GM12878 (cell line): ENCODE measurements around the gene MGMT. TPM values are rescaled to one million over a fixed set of nuclear protein-coding genes. Genes with fewer than 3 reads are reported as not detected.

Source experiments
- ATAC-seq: fragments of 200-7000 bp; cut with Tn5 transposase; 3 replicates; pipeline ENCODE4 v1.9.1; 2020; ENCODE audit warnings: mild to moderate bottlenecking, moderate library complexity
- BruUV-seq: library from RNA; stranded (reverse); fragments of 400-500 nt; replicated peaks from 2 replicates; lab custom pipeline; 2021; lab: Mats Ljungman, UMichigan
- CTCF ChIA-PET: fragments of 300-600 bp; sonication (Branson Sonifier 250); formaldehyde crosslinking; extraction: SDS; loops from one replicate; lab custom pipeline; 2021; ENCODE audit warnings: inconsistent platforms; lab: Yijun Ruan, JAX
- POLR2A ChIA-PET: fragments of 350-600 bp; formaldehyde crosslinking; extraction: SDS; loops from one replicate; lab custom pipeline; 2021; ENCODE audit warnings: inconsistent platforms; lab: Charles Lee
- RAD21 ChIA-PET: fragments of 300-600 bp; sonication (Branson Sonifier 250); formaldehyde crosslinking; loops from one replicate; lab custom pipeline; 2023; ENCODE audit warnings: antibody characterized with exemption; ENCODE audit not compliant: unreplicated experiment; lab: Charles Lee
- SMC1A ChIA-PET: fragments of 300-600 bp; sonication (Branson Sonifier 250); formaldehyde crosslinking; loops from one replicate; lab custom pipeline; 2023; ENCODE audit not compliant: unreplicated experiment, uncharacterized antibody; lab: Charles Lee
- DNase-seq: peaks from one replicate; pipeline ENCODE4 v3.0.0-alpha.2; 2011; ENCODE audit warnings: low read depth, low spot score
- FAIRE-seq: peaks from 3 replicates; lab custom pipeline; 2011; peaks lifted over from hg19 to GRCh38; lab: Jason Lieb, UNC
- H2AFZ ChIP-seq: 2 replicates; pipeline ENCODE4 v1.6.0; 2011; ENCODE audit warnings: low read depth, low read length, control low read depth; ENCODE audit not compliant: control insufficient read depth
- H3K27ac ChIP-seq: 2 replicates; pipeline ENCODE4 v1.5.1; 2011; ENCODE audit warnings: control low read depth; ENCODE audit not compliant: control insufficient read depth, insufficient read depth
- H3K27me3 ChIP-seq, 2 experiments: replicated peaks in 1 of 2; 2 replicates each; pipeline versions ENCODE4 v1.6.0 to v1.6.1; 2011; ENCODE audit warnings: low read length in 1 of 2; ENCODE audit not compliant: control insufficient read depth in 2 of 2, insufficient read depth in 2 of 2
- H3K36me3 ChIP-seq, 2 experiments: 2 replicates each; pipeline ENCODE4 v1.5.1; 2011; ENCODE audit warnings: low read length in 1 of 2; ENCODE audit not compliant: control insufficient read depth in 2 of 2, insufficient read depth in 2 of 2
- H3K4me1 ChIP-seq: 2 replicates; pipeline ENCODE4 v1.6.1; 2011; ENCODE audit warnings: mild to moderate bottlenecking, low read length, moderate library complexity, mixed read lengths; ENCODE audit not compliant: control insufficient read depth, insufficient read depth
- H3K4me2 ChIP-seq: 2 replicates; pipeline ENCODE4 v1.6.0; 2011; ENCODE audit warnings: control low read depth; ENCODE audit not compliant: control insufficient read depth, insufficient read depth
- H3K4me3 ChIP-seq: fragments of 200-600 bp; sonication (generic); 2 replicates; pipeline ENCODE4 v1.5.1; 2016
- H3K79me2 ChIP-seq: 2 replicates; pipeline ENCODE4 v1.6.0; 2011; ENCODE audit warnings: low read length; ENCODE audit not compliant: control insufficient read depth, insufficient read depth
- H3K9ac ChIP-seq: 2 replicates; pipeline ENCODE4 v1.8.0; 2011; ENCODE audit warnings: low read length, control low read depth, mixed read lengths; ENCODE audit not compliant: control insufficient read depth, insufficient read depth
- H3K9me3 ChIP-seq: replicated peaks from 3 replicates; pipeline ENCODE4 v1.5.1; 2011; ENCODE audit warnings: mild to moderate bottlenecking, low read length; ENCODE audit not compliant: control insufficient read depth, insufficient read depth
- H4K20me1 ChIP-seq: 2 replicates; pipeline ENCODE4 v1.6.0; 2011; ENCODE audit not compliant: control insufficient read depth, insufficient read depth
- ATF7 ChIP-seq: fragments of 450-650 bp; IDR thresholded peaks from 2 replicates; pipeline ENCODE4 v1.6.1; 2016; ENCODE audit warnings: low read depth, mild to moderate bottlenecking
- CBX5 ChIP-seq: sonication (generic); IDR thresholded peaks from 2 replicates; pipeline ENCODE4 v1.6.1; 2016; ENCODE audit warnings: low read depth, moderate library complexity, mild to moderate bottlenecking, inconsistent platforms
- EED ChIP-seq: sonication (generic); IDR thresholded peaks from 2 replicates; pipeline ENCODE4 v1.6.1; 2016; ENCODE audit warnings: antibody characterized with exemption, low read depth
- EGR1 ChIP-seq, 2 experiments: IDR thresholded peaks; 1 replicate in 1 of 2; 2 replicates in 1 of 2; pipeline ENCODE4 v1.6.1; 2011 to 2012; ENCODE audit warnings: low read depth in 2 of 2, low read length in 2 of 2, borderline replicate concordance in 1 of 2, mild to moderate bottlenecking in 1 of 2, moderate library complexity in 1 of 2
- ESRRA ChIP-seq: IDR thresholded peaks from 2 replicates; pipeline ENCODE4 v1.6.1; 2012; ENCODE audit warnings: mild to moderate bottlenecking, low read length, improper control_type of control experiment
- IKZF1 ChIP-seq: fragments of 450-650 bp; conservative IDR thresholded peaks from 2 replicates; pipeline ENCODE4 v1.6.1; 2017; ENCODE audit warnings: antibody characterized with exemption, mild to moderate bottlenecking
- IKZF2 ChIP-seq, 2 experiments: fragments of 450-650 bp; IDR thresholded peaks; 2 replicates each; pipeline ENCODE4 v1.6.1; 2017; ENCODE audit warnings: mild to moderate bottlenecking in 2 of 2, moderate library complexity in 2 of 2
- MAX ChIP-seq: IDR thresholded peaks from 2 replicates; pipeline ENCODE4 v1.6.1; 2012; ENCODE audit warnings: low read depth, low read length, improper control_type of control experiment
- NFXL1 ChIP-seq: fragments of 450-650 bp; IDR thresholded peaks from 2 replicates; pipeline ENCODE4 v1.6.1; 2017; ENCODE audit warnings: antibody characterized with exemption, mild to moderate bottlenecking, borderline replicate concordance
- NFYA ChIP-seq: IDR thresholded peaks from 2 replicates; pipeline ENCODE4 v1.6.1; 2011; ENCODE audit warnings: low read depth, mild to moderate bottlenecking, low read length, improper control_type of control experiment, borderline replicate concordance
- NR2F1 ChIP-seq: fragments of 450-650 bp; conservative IDR thresholded peaks from 2 replicates; pipeline ENCODE4 v1.6.1; 2017; ENCODE audit warnings: mild to moderate bottlenecking
- POLR2AphosphoS2 ChIP-seq: IDR thresholded peaks from 2 replicates; pipeline ENCODE4 v1.6.1; 2011; ENCODE audit warnings: low read depth, mild to moderate bottlenecking, low read length, improper control_type of control experiment, moderate library complexity
- RCOR1 ChIP-seq: conservative IDR thresholded peaks from 2 replicates; pipeline ENCODE4 v1.6.1; 2012; ENCODE audit warnings: low read depth, low read length, improper control_type of control experiment
- SPI1 ChIP-seq: IDR thresholded peaks from 2 replicates; pipeline ENCODE4 v1.6.1; 2011; ENCODE audit warnings: low read depth, mild to moderate bottlenecking, low read length, moderate library complexity, borderline replicate concordance; ENCODE audit not compliant: insufficient read depth
- SREBF1 ChIP-seq: IDR thresholded peaks from 2 replicates; pipeline ENCODE4 v1.6.1; 2012; ENCODE audit warnings: mild to moderate bottlenecking, low read length
- SREBF2 ChIP-seq: IDR thresholded peaks from 2 replicates; pipeline ENCODE4 v1.6.1; 2012; ENCODE audit warnings: mild to moderate bottlenecking, low read length
- YBX1 ChIP-seq: fragments of 450-650 bp; IDR thresholded peaks from 2 replicates; pipeline ENCODE4 v1.6.1; 2016; ENCODE audit warnings: antibody characterized with exemption
- ZBED1 ChIP-seq: IDR thresholded peaks from 2 replicates; pipeline ENCODE4 v1.6.1; 2016; ENCODE audit warnings: borderline replicate concordance
- ZNF622 ChIP-seq: fragments of 450-650 bp; IDR thresholded peaks from 2 replicates; pipeline ENCODE4 v1.6.1; 2017; ENCODE audit warnings: mild to moderate bottlenecking, inconsistent platforms
- WGBS: methylation state at CpG from one replicate; pipeline ENCODE4 v1.1.6; 2016; ENCODE audit warnings: low lambda C conversion rate; ENCODE audit not compliant: insufficient replicate concordance, insufficient coverage; ENCODE audit errors: missing lambda C conversion rate; 5-methylcytosine and 5-hydroxymethylcytosine counted together
- in situ Hi-C: fragments of 300-500 bp; cut with MboI; formaldehyde crosslinking; loops from 9 replicates; pipeline ENCODE4 v1.14.3; 2018; ENCODE audit warnings: mixed read lengths
- intact Hi-C: fragments of 100-400 bp; cut with micrococcal nuclease; formaldehyde crosslinking; loops from one replicate; pipeline ENCODE4 v1.14.2; 2022; ENCODE audit not compliant: unreplicated experiment
- polyA plus RNA-seq, 11 experiments: library from polyadenylated mRNA; depleted of rRNA in 4 of 11; unstranded in 6 of 11; stranded (reverse) in 5 of 11; fragments of >200 nt; fragmentation: Nextera tagmentation in 4 of 11; fragmentation: Illumina TruSeq in 1 of 11; extraction: Ambion mirVana in 4 of 11; extraction: Trizol in 1 of 11; gene quantifications; 1 replicate in 1 of 11; 2 replicates in 10 of 11; pipeline versions ENCODE4 v1.2.1 to v1.2.3, GENCODE V29; 2011 to 2016; ENCODE audit warnings: inconsistent platforms in 2 of 11, missing spikeins in 2 of 11, low read depth in 1 of 11
- total RNA-seq, 4 experiments: library from RNA; depleted of rRNA in 3 of 4; stranded (reverse); fragments of >200 nt in 3 of 4; fragmentation: Illumina TruSeq in 1 of 4; extraction: Trizol in 1 of 4; gene quantifications; 2 replicates each; pipeline versions ENCODE4 v1.2.1 to v1.2.3, GENCODE V29; 2013 to 2021
- TF ChIP-seq, protein P1 (sequence below): IDR thresholded peaks from 2 replicates; pipeline ENCODE4 v1.6.1; 2011; ENCODE audit warnings: borderline replicate concordance, low read depth, mild to moderate bottlenecking, moderate library complexity, low read length; ENCODE audit not compliant: insufficient read depth, poor library complexity, severe bottlenecking

MGMT gene
- total and polyA plus RNA-seq, 10 of the 15 experiments (the other 5 are each of a cell fraction or from before 2014, with no cell fraction given): 0.16 to 24.2 (median 13.3) TPM

DNA sequence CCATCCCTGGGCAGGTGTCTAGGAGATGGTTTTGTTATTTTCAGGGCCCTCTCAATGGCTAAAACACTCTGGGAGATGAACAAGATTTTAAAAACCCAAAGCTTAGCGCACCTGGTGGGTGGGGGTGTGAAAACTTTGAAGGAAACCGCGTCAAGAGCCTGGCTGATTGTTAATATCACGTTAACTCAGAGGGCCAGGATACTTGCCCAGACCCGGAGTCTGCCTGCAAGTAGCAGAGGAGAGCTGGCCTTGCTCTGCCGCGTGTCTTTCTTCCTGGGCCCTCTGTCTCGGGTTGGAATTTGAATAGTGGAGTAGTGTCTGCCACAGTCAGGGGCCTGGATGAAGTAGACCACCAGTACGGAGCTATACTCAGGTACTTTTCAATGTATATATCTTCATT is 1.1 kb downstream of the MGMT start:
- Histone ChIP-seq H3K79me2 (peaks cover 9% of the 10 kb centered on the region), H3K36me3 (no peaks in the 10 kb centered on the region), H2AFZ (no peak overlapping the region), H3K9me3 (no peaks in the 10 kb centered on the region), H3K4me3 (peak overlapping the region; percentile 89; the same call in 1 of the 2 replicates), H3K27ac (no peak overlapping the region)
- DNase-seq: no peak
- TF ChIP-seq NR2F1 (no peak), NFXL1 (no peak), ZBED1 (no peak), RCOR1 (no peak), MAX (no peak), SREBF1 (no peak), SPI1 (no peak), IKZF2 (IDR thresholded peaks at IDR 0.05) (no peak), EGR1 (IDR thresholded peaks at IDR 0.05; ENCODE audit: borderline replicate concordance in 1 of 2, low read depth in 2 of 2, low read length in 2 of 2) (no peak), ESRRA (no peak), YBX1 (no peak), NFYA (no peak), ATF7 (no peak), ZNF622 (no peak), POLR2AphosphoS2 (no peak), CBX5 (no peak), IKZF1 (no peak), EED (no peak), SREBF2 (no peak)
- TF ChIP-seq, protein P1, sequence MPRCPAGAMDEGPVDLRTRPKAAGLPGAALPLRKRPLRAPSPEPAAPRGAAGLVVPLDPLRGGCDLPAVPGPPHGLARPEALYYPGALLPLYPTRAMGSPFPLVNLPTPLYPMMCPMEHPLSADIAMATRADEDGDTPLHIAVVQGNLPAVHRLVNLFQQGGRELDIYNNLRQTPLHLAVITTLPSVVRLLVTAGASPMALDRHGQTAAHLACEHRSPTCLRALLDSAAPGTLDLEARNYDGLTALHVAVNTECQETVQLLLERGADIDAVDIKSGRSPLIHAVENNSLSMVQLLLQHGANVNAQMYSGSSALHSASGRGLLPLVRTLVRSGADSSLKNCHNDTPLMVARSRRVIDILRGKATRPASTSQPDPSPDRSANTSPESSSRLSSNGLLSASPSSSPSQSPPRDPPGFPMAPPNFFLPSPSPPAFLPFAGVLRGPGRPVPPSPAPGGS: no peak
- TF ChIP-seq, all 136 proteins: peak for 0
- peaks cover 15% of the 10 kb centered on the region for H3K4me1 ChIP-seq
- ChIA-PET POLR2A (no interaction called here), RAD21 (no interaction called here), CTCF (no interaction called here), SMC1A (no interaction called here)
- no peak overlapping the region for H3K9ac ChIP-seq
- in situ Hi-C loops (loop anchor here (10.0 kb wide), 1 partner anchor 647 kb away; the partner anchor contains the start of gene C10orf143), intact Hi-C loops (loop anchor here (5.0 kb wide), 1 partner anchor 134 kb away; no protein-coding TSS in a partner anchor)
- H4K20me1 ChIP-seq: no peaks in the 10 kb centered on the region
- H3K27me3 ChIP-seq: no peaks in the 10 kb centered on the region
- FAIRE-seq: no peak
- H3K4me2 ChIP-seq: peak overlapping the region; percentile 95
- TSS peak; percentile 63 for BruUV-seq
- no peak for ATAC-seq
- 99% methylated on average over 9 of the region's 9 CpGs for WGBS
